ENCODE measurements around the gene CTIF.

Gene CTIF

DNA sequence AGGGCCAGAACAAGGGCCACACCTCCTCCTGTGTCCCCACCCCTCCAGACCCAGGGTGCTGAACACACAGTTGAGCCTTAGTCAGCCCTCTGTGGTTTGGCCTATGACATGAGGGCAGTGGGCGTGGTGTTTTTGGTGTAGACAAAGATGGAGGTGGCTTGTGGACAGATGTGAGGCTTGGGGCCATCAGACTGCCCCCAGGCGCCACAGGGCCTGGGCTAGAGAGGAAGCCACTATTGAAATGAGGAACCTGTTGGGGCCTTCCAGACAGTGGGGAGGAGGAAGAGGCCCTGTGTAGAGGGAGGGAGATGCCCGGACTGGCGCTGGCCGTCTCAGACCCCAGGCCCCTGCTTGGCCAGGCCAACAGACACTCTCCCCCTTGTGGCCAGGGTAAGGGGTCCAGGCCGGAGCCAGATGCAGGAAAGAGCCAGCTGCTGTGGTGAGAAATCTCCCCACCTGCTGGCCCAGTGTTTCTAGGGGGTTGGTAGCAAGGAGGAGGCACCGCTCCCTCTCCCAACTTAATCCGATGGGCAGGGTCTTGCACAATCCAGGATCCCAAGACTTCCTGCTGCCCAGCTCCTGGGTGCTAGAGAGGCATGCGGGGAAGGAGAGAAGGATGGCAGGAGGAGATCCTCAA, 358.2 kb downstream of the CTIF start:
- peak; percentile 98 for DNase-seq

DNA sequence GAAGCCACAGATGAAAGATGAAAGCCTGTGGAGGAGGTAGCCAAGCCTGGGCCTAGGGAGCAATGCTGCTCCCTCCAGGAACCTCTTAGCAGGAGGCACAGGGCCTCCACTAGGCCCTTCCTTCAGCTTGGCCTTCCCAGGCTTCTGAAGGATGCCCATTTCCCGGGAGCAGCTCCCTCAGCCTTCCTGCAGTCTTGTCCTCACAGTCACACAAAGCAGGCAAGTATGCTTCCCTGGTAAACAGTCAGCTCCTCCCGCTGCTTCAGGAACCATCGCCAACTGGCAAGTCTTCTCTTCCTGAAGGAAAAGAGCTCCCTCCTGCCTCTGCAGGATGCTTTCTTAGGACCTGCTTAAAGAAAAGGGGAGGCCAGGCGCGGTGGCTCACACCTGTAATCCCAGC, 358.7 kb downstream of the CTIF start:
- DNase-seq = no peak

DNA sequence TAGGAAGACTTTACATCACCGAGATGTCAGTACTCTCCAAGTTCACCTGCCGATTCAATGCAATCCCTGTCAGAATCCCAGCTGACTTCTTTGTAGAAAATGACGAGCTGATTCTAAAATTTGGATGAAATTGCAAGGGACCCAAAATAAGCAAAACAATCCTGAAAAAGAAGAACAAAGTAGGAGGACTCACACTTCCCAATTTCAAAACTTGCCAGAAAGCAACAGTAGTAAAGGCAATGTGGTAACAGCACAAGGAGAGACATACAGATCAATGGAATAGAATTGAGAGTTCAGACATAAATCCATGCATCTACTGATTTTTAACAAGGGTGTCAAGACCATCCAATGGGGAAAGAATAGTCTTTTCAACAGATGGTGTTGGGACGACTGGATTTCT, 359.7 kb downstream of the CTIF start:
- no peak for DNase-seq

DNA sequence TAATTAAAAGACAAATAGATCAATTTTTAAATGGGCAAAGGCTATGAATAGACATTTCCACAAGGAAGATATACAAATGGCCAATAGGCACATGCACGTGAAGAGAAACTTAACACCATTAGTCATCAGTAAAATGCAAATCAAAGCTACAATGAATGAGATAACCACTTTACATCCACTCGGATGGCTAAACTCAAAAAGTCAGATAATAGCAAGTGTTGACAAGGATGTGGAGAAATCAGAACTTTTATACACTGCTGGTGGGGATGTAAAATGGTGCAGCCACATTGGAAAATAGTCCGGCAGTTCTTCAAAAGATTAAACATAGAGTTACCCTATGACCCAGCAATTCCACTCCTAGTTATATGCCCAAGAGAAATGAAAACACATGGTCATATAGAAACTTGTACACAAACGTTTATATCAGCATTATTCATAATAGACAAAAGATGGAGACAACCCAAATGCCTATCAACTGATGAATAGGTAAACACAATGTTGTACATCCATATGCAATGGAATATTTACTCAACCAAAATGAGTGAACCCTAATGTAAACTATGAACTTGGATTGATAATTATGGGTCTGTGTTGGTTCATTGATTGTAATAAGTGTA, 360.8 kb downstream of the CTIF start:
- no peak for DNase-seq

DNA sequence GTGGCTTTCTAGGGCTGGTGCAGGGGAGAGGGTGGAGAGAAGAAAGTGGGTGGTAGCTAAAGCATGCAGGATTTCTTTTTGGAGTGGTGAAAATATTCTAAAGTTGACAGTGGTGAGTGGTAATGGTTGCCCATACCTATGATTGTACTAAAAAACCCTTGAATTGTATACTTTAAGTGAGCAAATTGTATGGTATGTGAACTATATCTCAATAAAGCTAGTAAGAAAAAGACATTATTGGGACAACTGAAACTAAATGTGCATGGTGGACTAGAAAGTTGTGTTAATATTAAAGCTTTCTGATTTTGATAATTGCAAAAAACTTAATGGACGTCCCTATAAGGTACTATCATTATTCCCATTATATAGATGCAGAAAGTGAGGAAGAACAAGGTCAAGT, 361.6 kb downstream of the CTIF start:
- no peak for DNase-seq

DNA sequence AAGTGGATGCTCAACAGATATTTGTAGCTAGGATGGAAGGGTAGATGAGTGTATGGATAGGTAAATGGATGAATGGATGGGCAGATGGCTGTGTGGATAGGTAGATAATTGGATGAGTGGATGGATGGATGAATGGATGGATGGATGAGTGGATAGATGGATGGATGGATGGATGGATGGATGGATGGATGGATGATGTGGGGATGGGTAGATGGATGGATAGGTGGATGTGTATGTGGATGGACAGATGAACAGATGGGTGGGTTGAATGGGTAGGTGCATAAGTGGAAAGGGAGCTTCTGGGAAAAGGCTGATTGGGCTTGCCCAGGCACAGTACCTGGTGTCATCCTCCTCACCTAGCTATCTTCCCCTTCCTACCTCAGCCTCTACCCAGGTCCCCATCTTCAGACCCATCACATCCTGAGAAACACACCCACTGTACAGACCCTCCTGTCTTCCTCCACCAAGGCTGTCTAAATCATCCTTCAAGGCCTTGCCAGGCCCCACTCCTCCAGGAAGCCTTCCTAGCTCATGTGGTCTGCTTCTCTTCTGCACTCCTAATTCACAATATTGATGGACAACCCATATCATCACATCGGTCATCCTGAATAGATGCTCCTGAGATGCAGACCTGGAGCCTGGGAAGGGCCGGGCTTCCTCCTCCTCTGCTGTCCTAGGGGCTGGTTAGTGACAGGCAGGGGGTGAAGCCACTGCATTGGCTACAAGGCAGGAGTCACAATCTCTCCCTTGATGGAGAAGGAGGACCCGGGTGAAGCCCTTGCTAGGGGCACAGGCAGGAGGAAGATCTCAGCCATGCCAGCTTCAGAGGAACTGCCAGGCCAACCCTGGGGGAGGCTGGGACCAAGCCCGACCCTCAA, 362.6 kb downstream of the CTIF start:
- no peak for DNase-seq

DNA sequence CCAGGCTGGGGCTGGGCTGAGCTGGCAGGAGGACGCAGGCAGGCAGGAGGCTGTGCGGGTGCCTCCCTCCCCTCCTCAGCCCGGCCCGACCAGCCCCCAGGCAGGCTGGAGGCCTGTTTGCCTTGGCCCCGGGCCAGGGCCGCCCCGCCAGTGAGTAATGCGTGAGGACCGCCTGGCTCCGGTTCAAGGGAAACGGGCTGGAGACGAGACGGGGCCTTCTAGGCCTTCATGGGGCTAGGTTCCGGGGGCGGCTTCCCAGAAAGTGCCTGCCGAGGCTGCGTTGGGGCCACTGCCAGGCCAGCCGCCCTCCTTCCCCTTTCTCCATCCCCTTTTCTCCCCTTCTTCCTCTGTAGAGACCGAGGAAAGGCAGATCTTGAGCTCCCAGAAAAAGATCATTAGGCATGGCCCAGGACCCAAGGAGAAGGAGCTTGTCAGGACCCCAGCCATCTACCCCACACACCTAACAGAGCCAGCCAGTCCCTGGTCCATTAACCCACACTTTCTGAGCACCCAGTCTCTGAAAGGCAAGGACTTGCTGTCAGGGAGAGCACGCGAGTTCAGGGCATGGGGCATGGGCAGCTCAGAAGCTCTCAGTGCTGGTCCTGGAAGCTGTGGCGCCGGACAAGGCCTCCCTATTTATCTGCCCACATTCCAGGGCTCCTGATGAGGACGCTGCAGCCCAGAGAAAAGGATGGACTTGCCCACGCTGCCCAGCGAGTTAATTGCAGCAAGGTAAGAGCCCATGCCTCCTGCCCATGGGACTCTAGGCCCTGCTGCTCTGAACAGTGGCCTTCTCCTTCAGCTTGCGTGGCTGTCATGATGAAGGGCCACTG, 363.4 kb downstream of the CTIF start:
- peak; percentile 40 for DNase-seq

DNA sequence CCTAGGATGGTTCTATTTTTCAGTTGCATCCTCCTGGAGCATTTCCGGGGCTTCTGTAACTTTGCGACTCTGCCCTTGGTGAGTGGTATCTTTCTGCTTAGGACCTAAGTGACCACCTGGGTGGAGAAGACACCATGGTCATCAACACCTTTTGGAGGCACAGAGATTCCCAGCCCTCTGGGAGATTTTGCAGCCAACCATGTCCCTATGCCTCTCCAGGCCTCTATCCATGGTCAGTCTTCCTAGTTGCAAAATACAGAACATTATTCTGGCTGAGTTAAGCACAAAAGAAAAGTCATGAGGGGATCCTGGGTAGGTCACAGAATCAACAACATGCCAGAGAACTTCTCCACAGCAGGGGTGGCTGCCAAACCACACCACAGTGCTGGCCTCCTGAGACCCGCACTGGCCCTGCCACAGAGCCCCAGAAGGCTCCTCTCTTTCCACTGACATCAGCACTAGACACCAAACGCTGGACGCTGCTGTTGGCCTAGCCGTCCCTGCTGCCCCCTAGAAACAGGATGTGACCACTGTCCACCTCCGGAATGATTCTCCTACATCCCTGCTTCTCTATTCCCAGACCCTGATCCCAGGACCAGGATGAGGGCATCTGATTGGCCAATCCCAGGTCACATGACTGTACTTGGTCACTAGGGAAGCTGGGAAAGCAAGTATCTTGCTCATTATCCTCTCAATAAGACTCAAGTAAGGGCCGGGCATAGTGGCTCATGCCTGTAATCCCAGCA, 364.2 kb downstream of the CTIF start:
- no peak for DNase-seq

DNA sequence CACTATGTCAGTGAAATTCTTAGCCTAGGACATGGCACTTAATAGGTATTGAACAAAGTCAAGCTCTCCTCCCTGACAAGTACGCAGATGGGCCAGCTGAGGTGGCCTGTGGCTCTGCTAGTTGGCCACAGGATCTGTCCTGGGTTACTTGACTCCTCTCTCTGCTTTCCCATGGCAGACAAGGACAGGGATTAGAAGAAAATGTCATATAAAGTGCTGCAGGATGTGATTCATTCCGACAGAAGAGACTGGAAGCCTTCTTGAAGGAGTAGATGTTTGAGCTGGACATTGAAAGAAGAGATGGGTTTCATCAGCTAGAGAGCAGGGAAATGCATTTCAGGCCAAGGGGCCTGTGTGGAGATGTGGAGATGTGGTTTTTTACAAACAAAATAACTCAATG, 365.3 kb downstream of the CTIF start:
- no peak for DNase-seq

DNA sequence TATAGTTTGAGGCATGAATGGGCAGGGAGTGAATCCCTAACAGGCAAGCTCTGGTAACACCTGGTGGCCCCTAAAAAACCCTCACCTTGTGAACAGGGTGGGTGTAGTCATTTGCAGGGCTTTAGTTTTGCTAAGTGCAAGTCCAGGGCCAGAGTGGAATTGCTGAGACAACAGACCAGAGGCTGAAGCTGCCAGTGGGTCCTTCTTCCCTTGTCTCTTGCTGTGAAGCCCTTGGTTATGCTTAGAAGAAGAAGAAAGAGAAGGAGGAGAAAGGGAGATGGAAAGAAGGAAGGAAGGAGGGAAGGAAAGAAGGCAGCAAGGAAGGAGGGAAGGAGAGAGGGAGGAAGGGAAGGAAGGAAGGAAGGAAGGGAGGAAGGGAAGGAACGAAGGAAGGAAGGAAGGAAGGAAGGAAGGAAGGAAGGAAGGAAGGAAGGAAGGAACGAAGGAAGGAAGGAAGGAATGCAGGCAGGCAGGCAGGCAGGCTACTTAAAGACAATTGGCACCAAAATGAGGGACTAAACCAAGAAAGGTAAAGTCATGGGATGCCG, 366.1 kb downstream of the CTIF start:
- no peak for DNase-seq

DNA sequence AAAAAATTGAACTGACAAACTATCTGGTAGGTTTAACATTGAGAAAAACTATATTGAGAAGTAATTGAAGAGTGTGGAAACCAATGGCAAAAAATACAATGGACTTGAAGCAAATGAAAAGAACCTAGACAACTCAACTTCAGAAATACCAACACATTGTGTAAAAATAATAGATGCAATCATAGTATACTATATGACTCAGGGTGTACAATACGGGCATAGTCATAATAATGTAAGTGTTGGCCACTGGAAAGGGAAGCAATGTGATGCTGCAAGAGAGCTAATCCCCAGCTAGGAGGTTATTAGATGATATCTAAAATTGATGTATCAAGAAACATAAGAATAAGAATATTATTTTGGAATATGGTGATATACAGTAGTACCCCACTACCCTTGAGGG, 366.7 kb downstream of the CTIF start:
- no peak for DNase-seq

DNA sequence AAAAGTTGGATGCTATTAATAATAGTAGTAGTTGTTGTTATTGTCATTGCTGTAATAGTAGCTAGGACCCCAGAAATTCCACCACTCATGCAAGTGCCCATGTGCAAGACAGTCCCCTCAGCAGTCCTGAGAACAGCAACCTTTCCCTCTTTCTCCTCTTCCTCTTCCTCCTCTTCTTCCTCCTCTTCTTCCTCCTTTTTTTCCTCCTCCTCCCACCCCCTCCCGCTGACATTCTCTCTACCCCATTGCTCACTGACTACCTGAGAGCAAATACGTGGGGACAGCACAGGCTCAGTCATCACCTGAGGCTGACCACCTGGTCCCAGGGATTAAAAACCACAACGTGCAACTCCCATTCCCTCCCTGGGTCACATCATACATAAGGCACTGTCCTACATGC, 370.1 kb downstream of the CTIF start:
- DNase-seq = no peak

DNA sequence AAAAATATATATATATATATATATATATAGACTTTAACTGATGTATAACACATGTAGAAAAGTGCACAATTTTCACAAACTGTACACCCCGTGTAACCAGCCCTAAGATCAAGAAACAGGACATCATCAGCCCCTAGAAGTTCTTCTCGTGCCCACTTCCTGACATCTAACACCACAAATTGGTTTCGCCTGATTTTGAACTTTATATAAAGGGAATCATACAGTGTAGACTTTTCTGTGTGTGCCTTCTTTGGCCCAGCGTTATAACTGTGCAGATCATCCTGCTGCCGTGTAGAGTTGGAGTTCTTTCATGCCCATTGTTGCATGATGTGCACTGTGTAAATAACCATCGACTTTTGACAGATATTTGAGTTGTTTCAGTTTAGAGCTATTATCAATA, 370.9 kb downstream of the CTIF start:
- DNase-seq = no peak

DNA sequence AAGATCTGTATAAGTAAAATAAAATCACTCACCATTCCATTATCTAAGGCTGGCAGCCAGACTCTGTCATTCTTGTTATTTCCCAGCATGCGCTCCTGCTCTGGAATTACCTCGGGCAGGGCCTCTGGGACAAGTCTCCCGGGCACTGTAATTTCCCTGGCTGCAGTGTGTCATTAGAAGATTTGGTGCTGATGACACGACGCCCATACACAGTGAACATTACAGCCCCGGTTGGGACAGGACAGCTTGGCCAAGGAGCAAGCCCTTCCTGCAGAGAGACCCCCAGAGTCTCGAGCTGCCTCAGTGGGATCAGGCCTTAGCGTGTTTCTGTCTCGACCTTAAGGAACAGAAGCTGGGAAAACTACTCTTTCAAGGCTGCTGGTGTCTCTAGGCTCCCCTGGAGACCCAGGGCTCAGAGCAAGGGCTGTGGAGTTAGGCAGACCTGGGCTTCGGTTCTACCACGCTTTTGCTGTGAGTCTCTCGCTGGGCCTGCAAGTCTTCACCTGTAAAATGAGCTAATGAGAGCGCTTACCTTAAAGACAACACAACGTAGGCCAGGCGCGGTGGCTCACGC, 372.2 kb downstream of the CTIF start:
- no peak for DNase-seq

Measured in OCI-M1 (cell line).